T1000 (cell line): Measurements from ENCODE around the gene LAMB1.
"Not testable (repeated sequence)": the region's sequence is repeated elsewhere in the genome, so short reads cannot be mapped to it uniquely, and the experiment has no call there.

Source experiments
- DNase-seq: peaks from one replicate; lab custom pipeline; 2025; ENCODE audit warnings: mixed read lengths; lab: John Stamatoyannopoulos, UW

Gene LAMB1

DNA sequence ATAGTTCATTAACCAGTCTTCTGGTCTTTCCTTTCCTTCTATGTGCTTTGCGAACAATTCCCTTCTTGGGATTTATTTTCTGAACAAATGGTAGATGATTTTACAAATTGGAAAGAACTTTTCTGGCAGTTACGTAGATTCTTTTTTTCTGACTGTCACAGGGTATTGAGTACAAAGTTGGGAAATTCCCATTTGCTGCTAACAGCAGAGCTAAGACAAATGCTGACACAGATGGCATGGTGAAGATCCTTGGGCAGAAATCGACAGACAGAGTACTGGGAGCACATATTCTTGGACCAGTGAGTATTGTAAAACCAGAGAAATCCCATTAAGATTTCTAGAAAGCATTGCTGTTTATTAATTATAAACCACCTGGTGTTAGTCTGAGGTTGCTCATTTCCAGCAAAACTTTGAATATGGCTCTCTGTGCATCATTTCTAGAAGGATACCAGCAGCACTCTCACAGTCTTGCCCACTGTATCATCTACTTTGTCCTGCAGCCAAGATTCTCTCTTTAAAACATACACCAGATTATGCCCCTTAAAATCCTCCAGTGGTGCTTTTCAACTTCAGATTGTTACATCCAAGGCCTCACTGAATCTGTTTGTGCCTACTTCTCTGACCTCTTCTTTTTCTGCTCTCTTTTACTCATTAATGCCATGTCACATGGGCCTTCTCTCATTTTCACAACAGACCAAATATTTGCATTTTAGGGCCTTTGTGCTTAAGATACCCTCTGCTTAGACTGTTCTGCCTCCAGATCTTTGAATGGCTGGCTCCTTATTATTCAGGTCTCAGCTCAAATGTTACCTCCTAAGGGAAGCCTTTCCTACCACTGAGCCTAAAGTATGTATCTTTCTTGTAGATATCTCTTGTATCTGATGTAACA lies 85.0 kb downstream of the LAMB1 start:
- DNase-seq = no peak

- DNase-seq = no peak
Observed at GRCh38 chr7:107915541-107915940, 87.4 kb downstream of the LAMB1 start.

- no peak for DNase-seq
Observed at GRCh38 chr7:107914831-107915230, 88.1 kb downstream of the LAMB1 start.

DNA sequence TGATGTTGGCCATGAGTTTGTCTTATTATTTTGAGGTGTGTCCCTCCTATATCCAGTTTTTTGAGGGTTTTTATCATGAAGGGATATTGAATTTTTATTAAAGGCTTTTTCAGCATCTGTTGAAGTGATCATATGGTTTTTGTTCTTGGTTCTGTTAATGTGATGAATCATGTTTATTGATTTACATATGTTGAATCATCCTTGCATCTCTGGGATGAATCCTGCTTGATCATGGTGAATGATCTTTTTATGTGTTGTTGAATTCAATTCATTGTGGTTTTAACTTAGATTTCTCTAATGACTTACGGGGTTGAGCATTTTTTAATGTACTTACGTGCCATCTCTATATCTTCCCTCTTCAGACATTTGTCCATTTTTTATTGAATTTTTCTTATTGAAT lies 89.1 kb downstream of the LAMB1 start:
- DNase-seq = no peak

- no peak for DNase-seq
Observed at GRCh38 chr7:107911981-107912380, 91.0 kb downstream of the LAMB1 start.

DNA sequence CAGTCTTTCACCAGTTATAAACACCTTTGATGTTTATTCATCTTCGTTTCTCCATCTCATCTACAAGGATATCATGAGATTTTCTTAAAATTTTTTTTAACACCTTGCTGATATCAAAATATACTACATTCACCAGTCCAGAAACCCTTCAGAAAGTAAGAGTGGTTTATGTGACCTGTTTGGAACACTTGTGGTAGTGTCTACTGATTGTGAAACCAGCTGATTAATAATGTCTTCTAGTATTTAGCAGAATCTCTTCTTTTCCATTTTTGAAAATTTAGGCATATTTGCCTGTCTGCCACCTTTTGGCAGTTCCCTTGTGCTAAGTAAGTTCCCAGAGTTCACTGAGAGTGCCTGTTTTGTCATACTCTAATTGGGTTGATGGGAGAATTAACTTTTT lies 93.5 kb downstream of the LAMB1 start:
- DNase-seq = no peak

- no peak for DNase-seq
Observed at GRCh38 chr7:107907790-107908189, 95.2 kb downstream of the LAMB1 start.

GRCh38 chr7:107902381-107902780 lies 100.6 kb downstream of the LAMB1 start:
- DNase-seq = no peak

GRCh38 chr7:107900496-107901015 lies 102.4 kb downstream of the LAMB1 start:
- no peak for DNase-seq

- no peak for DNase-seq
Observed at GRCh38 chr7:107898997-107899594, 103.9 kb downstream of the LAMB1 start.

DNA sequence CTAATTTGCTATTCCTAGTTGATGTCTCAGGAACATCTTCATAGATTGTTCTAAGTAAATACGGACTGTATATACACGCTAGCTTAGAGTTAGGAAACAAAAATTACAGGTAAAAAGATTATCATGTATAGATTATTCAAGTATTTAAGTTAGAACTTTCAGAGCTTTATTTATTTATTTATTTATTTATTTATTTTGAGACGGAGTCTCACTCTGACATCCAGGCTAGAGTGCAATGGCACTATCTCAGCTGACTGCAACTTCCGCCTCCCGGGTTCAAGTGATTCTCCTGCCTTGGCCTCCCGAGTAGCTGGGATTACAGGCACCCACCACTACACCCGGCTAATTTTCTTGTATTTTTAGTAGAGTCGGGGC lies 110.6 kb downstream of the LAMB1 start:
- not testable (repeated sequence) for DNase-seq

GRCh38 chr7:107891636-107892366 lies 111.2 kb downstream of the LAMB1 start:
- DNase-seq = no peak

DNA sequence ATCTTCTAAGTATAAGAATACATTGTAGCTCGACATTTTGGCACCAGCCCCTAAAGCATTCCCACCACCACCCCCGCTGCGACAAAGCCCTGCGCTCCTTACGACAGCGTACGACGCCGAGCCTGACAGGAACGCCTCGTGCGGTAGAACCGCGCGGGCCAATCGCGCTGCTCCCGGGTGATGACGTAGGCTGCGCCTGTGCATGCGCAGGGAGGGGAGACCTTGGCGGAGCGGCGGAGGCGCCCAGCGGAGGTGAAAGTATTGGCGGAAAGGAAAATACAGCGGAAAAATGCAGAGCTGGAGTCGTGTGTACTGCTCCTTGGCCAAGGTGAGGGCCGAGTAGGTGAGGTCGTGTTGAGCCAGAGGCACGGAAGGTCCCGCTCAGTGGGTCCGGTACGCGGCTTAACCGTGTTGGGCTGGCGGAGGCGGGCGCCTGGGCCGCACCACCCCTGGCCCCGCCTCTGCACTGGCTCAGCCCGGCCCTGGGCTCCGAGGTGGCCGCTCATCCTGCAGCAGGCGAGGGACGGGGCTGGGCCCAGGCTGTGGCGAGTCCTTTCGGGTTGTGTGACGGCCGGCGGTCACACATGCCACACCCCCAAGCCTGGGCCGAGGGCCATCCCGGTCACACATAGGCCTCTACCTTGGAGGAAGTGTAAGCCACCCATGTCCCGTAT lies 111.9 kb downstream of the LAMB1 start, which contains the start of gene DLD:
TSS of gene DLD (plus strand) at position 222 of the 674 bp plus-strand sequence. CDS start at position 290, 68 bp downstream.
- DNase-seq = peak; percentile 77

- no peak for DNase-seq
Observed at GRCh38 chr7:107890493-107890961, 112.4 kb downstream of the LAMB1 start.

DNA sequence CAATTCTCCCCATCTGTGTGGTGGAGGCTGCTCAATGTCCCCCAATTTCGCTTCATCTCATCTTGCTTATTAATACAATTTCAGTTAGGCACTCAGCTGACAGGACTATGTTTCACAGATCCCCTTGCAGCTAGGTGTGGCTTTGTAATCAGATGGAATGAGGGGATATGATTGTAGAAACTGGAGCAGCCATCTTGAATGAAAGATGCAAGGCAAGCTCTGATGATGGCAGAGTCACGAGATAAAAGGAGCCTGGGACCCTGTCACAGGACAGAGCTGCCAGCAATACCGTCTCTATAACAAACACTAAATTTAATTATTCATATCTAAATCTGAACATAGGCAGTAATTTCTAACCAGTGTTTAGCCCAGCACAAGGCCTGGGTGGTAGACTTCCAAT lies 113.0 kb downstream of the LAMB1 start:
- no peak for DNase-seq

DNA sequence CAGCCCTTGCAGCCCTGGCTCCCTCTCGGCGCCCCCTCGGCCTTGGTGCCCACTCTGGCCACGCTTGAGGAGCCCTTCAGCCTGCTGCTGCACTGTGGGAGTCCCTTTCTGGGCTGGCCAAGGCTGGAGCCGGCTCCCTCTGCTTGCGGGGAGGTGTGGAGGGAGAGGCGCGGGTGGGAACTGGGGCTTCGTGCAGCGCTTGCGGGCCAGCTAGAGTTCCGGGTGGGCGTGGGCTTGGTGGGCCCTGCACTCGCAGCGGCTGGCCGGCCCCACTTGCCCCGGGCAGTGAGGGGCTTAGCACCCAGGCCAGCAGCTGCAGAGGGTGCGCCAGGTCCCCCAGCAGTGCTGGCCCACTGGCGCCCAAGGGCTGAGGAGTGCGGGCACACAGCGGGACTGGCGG lies 115.1 kb downstream of the LAMB1 start:
- not testable (repeated sequence) for DNase-seq

GRCh38 chr7:107884066-107884818 lies 118.7 kb downstream of the LAMB1 start:
- no peak for DNase-seq

DNA sequence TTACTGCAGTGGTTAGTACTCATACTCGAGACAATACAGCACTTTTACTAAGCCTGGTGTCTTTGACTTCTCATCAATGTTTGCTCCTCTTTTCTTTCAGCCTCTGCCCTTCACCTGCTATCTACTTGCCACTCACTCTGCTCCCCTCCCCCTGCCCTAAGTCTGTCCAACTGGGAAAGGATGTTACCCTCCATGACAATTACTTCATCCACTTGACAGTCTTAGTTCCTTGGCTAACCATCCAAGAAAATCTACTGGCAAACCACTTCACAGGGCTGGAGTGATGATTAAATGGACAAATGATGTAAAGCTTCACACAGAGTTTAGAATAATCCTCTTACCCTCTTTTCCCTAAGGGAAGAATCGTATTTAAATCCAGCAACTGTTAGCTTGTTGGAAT lies 120.2 kb downstream of the LAMB1 start:
- no peak for DNase-seq

GRCh38 chr7:107879400-107880035 lies 123.4 kb downstream of the LAMB1 start:
- no peak for DNase-seq

GRCh38 chr7:107878636-107879035 lies 124.3 kb downstream of the LAMB1 start:
- no peak for DNase-seq
